HG03575 (cell line): Measurements from ENCODE around the gene HSF4.

Experiments used
- ATAC-seq: cut with Tn5 transposase; IDR thresholded peaks from one replicate; pipeline ENCODE4 v1.9.1; 2021; ENCODE audit not compliant: unreplicated experiment, insufficient number of reproducible peaks, low FRiP score; ENCODE audit errors: extremely low read depth

The HSF4 gene

DNA sequence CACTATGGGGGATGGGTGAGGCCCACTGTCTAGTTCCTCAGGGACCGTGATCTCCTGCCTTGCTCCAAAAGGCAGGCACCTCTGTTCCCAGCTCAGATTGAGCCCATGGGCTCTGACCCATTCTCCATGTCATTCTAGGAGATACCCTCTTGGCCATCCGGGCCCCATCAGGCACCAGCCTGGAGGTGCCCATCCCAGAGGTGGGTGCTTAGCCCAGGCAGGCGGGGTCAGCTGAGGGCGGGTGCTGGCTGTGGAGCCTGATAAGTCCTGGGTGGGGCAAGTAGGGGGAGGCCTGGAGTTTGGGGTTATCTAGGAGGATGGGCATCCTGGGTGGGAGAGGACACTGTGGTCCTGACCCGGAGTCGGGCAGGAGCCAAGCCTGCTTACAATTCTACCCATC is 29.7 kb downstream of the HSF4 start:
- ATAC-seq: no peak

GRCh38 chr16:67195676-67196075 is 31.1 kb downstream of the HSF4 start:
- no peak for ATAC-seq

DNA sequence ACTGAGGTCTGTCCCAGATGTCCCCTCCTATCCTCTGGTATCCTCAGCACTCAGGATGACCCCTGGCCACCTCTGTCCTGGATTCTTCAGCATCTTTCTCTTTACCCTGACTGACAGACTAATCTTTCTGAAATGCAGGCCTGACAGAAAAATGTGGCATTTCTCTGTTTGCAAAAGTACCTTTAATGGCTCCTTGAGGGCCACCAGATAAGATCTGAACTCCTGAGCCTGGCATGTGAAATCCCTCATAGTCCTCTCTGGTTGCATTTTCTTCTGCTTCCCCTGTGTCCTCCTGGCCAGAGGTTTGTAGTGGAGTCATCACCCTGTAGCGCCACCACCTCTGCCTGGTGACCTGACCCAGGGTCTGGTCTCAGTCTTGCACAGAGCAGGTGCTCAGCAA is 32.3 kb downstream of the HSF4 start:
- no peak for ATAC-seq

DNA sequence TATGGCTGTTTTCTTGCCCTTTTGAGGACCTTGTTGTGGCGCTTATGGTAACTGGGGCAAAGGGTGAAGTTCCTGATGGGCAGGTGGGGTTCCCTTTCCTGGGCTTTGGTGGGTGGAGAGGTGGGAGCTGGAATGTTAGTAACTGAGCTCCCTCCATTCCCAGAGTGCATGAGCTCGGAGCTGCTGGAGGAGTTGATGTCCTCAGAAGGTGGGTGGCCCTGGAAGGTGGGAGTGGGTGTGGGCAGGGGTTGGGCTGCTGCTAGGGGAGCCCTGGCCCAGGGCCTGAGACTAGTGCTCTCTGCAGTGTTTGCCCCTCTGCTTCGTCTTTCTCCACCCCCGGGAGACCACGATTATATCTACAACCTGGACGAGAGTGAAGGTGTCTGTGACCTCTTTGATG is 33.2 kb downstream of the HSF4 start:
- ATAC-seq: no peak

DNA sequence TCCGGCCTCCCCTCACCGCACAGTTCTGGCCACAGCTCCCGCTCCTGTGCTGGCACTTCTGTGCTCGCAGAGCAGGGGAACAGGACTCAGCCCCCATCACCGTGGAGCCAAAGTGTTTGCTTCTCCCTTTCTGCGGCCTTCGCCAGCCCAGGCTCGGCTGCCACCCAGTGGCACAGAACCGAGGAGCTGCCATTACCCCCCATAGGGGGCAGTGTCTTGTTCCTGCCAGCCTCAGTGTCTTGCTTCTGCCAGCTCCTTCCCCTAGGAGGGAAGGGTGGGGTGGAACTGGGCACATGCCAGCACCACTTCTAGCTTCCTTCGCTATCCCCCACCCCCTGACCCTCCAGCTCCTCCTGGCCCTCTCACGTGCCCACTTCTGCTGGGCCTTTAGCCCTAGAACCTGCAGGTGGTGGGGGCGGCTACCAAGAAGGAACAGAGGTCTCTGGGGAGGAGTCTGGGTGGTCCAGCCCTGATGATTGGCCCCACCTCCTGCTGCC is 33.7 kb downstream of the HSF4 start:
- no peak for ATAC-seq

DNA sequence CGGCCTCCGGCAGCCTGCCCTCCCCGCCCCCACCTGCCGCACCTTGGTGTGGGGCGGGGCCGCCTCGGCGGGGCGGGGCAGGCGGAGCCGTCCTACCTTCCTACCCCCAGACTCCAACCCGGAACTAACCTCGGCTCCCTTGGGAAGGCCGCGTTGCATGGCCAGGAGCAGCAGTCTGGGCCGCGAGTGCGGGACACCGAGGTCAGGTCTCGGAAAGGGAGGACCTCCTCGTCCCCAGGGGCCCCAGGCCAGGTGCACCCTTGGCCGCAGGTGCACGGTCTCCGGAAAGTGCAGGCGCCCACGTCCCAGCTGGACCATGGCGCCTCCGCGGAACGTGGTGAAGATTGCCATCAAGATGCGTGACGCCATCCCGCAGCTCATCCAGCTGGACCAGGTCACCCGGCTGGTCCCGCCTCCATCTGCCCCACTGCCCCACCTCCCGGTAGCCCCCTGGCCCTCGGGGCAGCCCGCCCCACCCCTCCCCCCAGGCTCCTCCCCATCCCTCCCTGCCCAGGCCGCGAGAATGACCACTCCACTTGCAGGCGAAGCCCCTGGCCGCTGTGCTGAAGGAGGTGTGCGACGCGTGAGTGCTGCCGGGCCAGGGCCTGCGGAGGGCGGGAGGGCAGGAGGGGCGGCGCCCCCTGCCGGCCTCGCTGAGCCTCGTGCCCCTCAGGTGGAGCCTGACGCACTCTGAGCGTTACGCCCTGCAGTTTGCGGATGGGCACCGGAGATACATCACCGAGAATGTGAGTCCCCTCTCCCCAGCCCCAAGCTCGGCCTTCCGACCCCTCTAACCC is 34.7 kb downstream of the HSF4 start, which contains the start of gene ELMO3:
Gene ELMO3, plus strand, starts transcription at position 121 of the 797 bp plus-strand sequence. Its CDS starts 196 bp downstream, at position 317.
- no peak for ATAC-seq

DNA sequence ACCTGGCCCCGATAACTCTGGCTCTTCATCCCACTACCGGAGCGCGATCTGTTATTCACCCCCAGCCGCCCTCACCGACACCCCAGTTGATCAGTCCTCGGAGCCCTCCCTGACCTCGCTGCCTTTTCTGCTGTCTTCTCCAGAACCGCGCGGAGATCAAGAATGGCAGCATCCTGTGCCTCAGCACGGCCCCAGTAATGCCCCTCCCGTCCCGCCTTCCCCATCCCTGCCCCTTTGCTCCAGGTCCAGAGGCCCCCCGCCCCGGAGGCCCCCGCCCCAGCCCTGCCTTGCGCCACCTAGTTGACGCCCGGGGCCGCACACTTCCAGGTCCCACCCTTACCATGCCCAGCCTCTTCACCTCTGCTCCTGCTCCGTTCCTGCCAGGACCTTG is 35.3 kb downstream of the HSF4 start:
- no peak for ATAC-seq

- ATAC-seq: no peak
Observed at GRCh38 chr16:67200491-67200890, 35.9 kb downstream of the HSF4 start.

- ATAC-seq: no peak
Observed at GRCh38 chr16:67201411-67202345, 37.1 kb downstream of the HSF4 start.

DNA sequence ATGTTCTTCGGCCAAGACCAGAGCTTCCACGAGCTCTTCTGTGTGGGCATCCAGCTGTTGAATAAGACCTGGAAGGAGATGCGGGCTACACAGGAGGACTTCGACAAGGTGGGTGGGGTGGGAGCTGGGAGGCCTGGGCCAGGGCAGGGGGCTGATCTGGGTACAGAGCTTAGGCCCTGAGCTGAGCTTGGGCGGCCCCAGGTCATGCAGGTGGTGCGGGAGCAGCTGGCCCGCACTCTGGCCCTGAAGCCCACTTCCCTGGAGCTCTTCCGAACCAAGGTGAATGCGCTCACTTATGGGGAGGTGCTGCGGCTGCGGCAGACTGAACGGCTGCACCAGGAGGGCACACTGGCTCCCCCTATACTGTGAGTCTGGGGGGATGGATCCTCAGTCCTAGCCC is 37.9 kb downstream of the HSF4 start:
- no peak for ATAC-seq

DNA sequence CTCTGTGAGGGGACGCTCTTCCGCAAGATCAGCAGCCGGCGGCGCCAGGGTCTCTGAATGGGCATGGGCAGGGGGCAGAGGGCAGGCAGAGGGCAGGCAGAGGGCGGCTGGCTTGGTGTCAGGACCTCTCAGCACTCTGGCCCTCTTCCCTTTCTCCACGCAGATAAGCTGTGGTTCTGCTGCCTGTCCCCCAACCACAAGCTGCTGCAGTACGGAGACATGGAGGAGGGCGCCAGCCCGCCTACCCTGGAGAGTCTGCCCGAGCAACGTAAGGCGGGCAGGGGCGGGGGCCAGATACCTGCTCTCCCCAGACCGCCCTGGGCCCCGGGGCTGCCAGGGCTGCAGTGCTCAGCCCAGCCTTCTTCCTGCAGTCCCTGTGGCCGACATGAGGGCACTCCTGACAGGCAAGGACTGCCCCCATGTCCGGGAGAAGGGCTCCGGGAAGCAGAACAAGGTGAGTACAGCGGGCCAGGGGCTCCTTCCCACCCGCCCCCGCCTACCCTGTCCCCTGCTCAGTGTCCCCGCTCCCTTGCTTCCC is 38.5 kb downstream of the HSF4 start:
- ATAC-seq: no peak

GRCh38 chr16:67204076-67204475 is 39.5 kb downstream of the HSF4 start:
- ATAC-seq: no peak

DNA sequence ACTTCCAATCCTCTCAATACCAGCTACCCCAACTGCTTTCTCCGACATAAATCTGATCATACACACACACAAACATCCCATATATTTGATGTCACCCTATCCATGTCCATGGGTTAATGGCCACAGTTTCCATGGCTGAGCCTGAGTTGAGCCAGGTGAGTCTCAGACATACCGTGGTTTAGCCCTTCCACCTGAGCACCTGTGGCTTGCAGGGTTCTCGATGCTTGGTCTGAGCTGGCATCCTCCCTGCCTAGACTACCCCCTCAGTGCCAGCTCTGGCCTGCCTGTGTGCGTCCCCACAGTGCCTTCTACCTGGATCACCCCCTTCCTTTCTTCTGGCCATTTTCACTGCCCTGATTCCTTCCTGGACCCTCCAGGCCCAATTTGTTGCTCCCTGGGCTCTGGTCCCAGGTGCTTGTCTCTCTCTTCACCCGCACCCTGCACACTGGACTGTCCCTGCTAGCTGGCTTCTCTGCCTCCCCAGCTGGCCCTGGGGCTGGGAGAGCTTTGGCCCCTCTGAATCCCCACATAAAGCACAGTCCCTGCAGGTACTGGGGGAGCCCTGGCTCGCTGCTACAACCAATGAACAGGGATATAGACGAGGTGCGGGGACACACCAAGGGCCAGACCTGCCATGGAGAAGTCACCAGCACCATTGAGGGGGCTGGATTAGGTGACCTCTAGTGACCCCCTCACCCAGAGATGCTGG is 41.7 kb downstream of the HSF4 start:
- ATAC-seq: no peak

- no peak for ATAC-seq
Observed at GRCh38 chr16:67206838-67207248, 42.3 kb downstream of the HSF4 start.

GRCh38 chr16:67207249-67208091 is 42.9 kb downstream of the HSF4 start:
- no peak for ATAC-seq

DNA sequence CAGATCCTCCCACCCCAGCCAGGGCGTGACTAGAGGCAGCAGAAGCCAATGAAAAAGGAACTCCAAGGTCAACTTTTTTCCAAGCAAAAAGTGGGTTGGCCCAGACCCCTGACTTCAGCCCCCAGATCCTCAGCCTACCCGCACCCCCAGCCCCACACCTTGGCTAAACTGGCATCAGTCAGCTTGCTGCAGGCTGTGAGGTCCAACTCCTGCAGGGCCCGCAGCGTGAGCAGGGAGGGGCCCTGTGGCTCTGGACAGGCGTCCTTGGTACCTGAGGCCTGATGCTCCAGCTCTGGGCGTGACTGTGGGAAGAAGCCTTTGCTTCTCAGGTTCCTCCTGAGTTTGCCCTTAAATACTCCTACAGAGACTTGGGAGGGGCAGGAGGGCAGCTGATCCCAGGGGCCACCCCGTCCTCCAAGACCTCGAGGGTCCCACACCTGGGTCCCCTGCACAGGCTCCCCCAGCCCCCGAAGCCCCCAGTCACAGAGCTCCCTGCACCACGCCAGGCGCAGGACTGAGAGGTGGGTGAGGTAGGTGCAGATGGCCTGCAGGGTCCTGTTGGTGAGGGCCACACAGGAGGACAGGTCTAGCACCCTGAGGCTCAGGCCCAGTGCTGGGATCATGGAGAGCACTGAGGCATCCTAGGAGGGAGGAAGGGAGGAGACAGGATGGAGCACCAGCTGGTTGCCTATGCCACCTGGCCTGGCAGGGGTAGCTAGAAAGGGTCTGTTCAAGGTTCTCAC is 43.8 kb downstream of the HSF4 start:
- ATAC-seq: no peak

DNA sequence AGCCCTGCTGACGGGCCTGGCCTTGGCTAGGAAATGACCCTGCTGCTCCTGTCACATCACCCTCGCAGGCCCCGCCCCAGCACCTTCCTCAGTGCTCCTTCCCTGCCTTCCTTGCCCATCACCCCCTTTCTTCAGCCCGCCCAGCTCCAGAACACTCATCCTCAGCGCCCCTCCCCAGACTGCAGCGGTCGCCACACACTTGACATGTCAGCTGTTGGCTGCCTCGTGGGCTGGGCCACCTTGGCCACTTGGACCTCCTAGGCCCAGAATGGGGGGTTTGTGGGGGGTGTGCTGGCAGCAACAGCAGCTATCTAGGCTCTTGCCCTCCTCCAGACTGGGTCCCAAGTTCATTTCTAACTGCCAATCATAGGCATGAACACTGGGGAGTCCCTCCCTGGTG is 45.0 kb downstream of the HSF4 start:
- ATAC-seq: no peak
